OCI-LY7 (cell line): ENCODE data around the gene SLC39A2. TPM values are rescaled to one million over a fixed set of nuclear protein-coding genes. Genes with fewer than 3 reads are reported as not detected.

ENCODE experiments used
- BruUV-seq: library from RNA; stranded (reverse); fragments of 400-500 nt; replicated peaks from 2 replicates; lab custom pipeline; 2021; lab: Mats Ljungman, UMichigan
- CTCF ChIA-PET: fragments of 300-600 bp; sonication (Branson Sonifier 250); formaldehyde crosslinking; loops from one replicate; lab custom pipeline; 2022; ENCODE audit warnings: antibody characterized with exemption; ENCODE audit not compliant: unreplicated experiment; lab: Charles Lee
- POLR2A ChIA-PET: fragments of 300-600 bp; sonication (Branson Sonifier 250); formaldehyde crosslinking; loops from one replicate; lab custom pipeline; 2022; ENCODE audit warnings: antibody characterized with exemption; lab: Charles Lee
- DNase-seq: peaks from one replicate; pipeline ENCODE4 v3.0.0-alpha.2; 2015; ENCODE audit warnings: low spot score
- H2AFZ ChIP-seq: fragments of 200-600 bp; sonication (generic), shearing (Covaris generic); 2 replicates; pipeline ENCODE4 v1.6.1; 2014; ENCODE audit warnings: mild to moderate bottlenecking, antibody characterized with exemption, low read length, moderate library complexity
- H3K27ac ChIP-seq: fragments of 200-600 bp; sonication (generic); 2 replicates; pipeline ENCODE4 v1.5.1; 2014; ENCODE audit warnings: mixed run types, low read depth, mild to moderate bottlenecking, moderate library complexity, low read length, inconsistent platforms; ENCODE audit not compliant: poor library complexity, severe bottlenecking
- H3K36me3 ChIP-seq: fragments of 200-600 bp; sonication (generic); 2 replicates; pipeline ENCODE4 v1.6.1; 2014; ENCODE audit warnings: mild to moderate bottlenecking, antibody characterized with exemption, low read length, moderate library complexity, mixed read lengths; ENCODE audit not compliant: insufficient read depth
- H3K4me1 ChIP-seq: fragments of 200-600 bp; sonication (generic); 2 replicates; pipeline ENCODE4 v1.5.1; 2014; ENCODE audit warnings: mild to moderate bottlenecking, low read length; ENCODE audit not compliant: insufficient read depth, poor library complexity, severe bottlenecking
- H3K4me2 ChIP-seq: fragments of 200-600 bp; sonication (generic); 2 replicates; pipeline ENCODE4 v1.6.1; 2014; ENCODE audit warnings: mild to moderate bottlenecking, low read length
- H3K4me3 ChIP-seq: fragments of 200-600 bp; sonication (generic); 2 replicates; pipeline ENCODE4 v1.5.1; 2014; ENCODE audit warnings: mild to moderate bottlenecking, low read depth, low read length; ENCODE audit not compliant: poor library complexity, severe bottlenecking
- H3K79me2 ChIP-seq: fragments of 200-600 bp; sonication (generic); 2 replicates; pipeline ENCODE4 v1.6.1; 2016; ENCODE audit warnings: low read depth, mild to moderate bottlenecking, low read length, moderate library complexity, mixed read lengths; ENCODE audit not compliant: insufficient read depth
- H3K9me2 ChIP-seq: fragments of 200-600 bp; sonication (generic); 2 replicates; pipeline ENCODE4 v1.6.1; 2016; ENCODE audit warnings: mild to moderate bottlenecking, low read length, mixed read lengths; ENCODE audit not compliant: insufficient read depth
- H3K9me3 ChIP-seq: fragments of 200-600 bp; sonication (generic); 2 replicates; pipeline ENCODE4 v1.6.1; 2014; ENCODE audit warnings: mild to moderate bottlenecking, mixed run types, low read length, mixed read lengths
- H4K20me1 ChIP-seq: fragments of 200-600 bp; sonication (generic); 2 replicates; pipeline ENCODE4 v1.6.1; 2014; ENCODE audit warnings: mild to moderate bottlenecking, antibody characterized with exemption, low read length, moderate library complexity, mixed read lengths; ENCODE audit not compliant: insufficient read depth
- CTCF ChIP-seq: fragments of 200-600 bp; sonication (generic); conservative IDR thresholded peaks from 2 replicates; pipeline ENCODE4 v1.5.1; 2014; ENCODE audit warnings: mild to moderate bottlenecking, antibody characterized with exemption, low read length, moderate library complexity, mixed read lengths
- EZH2phosphoT487 ChIP-seq: fragments of 200-600 bp; sonication (generic); IDR thresholded peaks from 2 replicates; pipeline ENCODE4 v1.6.1; 2018; ENCODE audit warnings: low read depth, borderline replicate concordance, mild to moderate bottlenecking, mixed run types, antibody characterized with exemption, low read length, moderate library complexity, mixed read lengths
- intact Hi-C: fragments of 100-400 bp; cut with micrococcal nuclease; formaldehyde crosslinking; loops from one replicate; pipeline ENCODE4 v1.10.0; 2022; ENCODE audit not compliant: unreplicated experiment
- total RNA-seq, 2 experiments: library from RNA; depleted of rRNA in 1 of 2; stranded (reverse); fragments of >200 nt in 1 of 2; shearing (Covaris generic) in 1 of 2; gene quantifications; 2 replicates each; pipeline ENCODE4 v1.2.3, GENCODE V29; 2014 to 2022

The SLC39A2 gene
- total RNA-seq, 2 experiments from 2014 or later: 0.23 to 0.28 TPM

DNA sequence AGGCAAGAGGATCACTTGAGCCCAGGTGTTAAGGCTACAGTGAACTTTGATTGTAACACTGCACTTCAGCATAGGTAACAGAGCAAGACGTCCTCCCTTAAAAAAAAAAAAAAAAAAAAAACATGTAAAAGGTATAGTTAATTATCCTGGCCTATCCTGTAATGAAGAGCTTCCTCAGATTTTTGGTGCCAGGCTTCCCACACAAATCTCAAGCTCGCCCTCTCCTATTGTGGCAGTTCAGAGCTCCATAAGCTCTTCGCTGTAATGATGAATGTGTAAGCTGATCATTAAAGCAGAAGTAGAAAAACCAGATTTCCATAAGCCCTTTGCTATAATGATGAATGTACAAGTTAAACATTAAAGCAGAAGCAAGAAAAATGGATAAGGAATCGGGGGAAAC lies 2.0 kb upstream of the SLC39A2 start:
- H2AFZ ChIP-seq: no peak overlapping the region
- POLR2A ChIA-PET: interaction anchor here (0.6 to 2.2 kb wide), 5 partner anchors 8 to 25 kb away, joined by 3 to 5 read pairs (median 4); no protein-coding TSS in a partner anchor
- no peaks in the 10 kb centered on the region for H3K9me3 ChIP-seq
- H3K4me2 ChIP-seq: no peak overlapping the region
- BruUV-seq: no TSS peak
- H3K79me2 ChIP-seq: peaks cover 5% of the 10 kb centered on the region; the same call in 1 of the 2 replicates
- peaks cover 56% of the 10 kb centered on the region for H3K36me3 ChIP-seq
- CTCF ChIA-PET: no interaction called here
- intact Hi-C loops: no loop called here
- no peak for TF ChIP-seq CTCF
- no peak for TF ChIP-seq EZH2phosphoT487
- no peak overlapping the region for H3K27ac ChIP-seq
- DNase-seq: no peak
- no peak overlapping the region for H3K4me3 ChIP-seq
- no peaks in the 10 kb centered on the region for H4K20me1 ChIP-seq
- peaks cover under 1% of the 10 kb centered on the region for H3K4me1 ChIP-seq
- H3K9me2 ChIP-seq: no peaks in the 10 kb centered on the region

GRCh38 chr14:20997564-20997963 lies 1.5 kb upstream of the SLC39A2 start:
- BruUV-seq: no TSS peak

More at GRCh38 chr14:20997564-20997963, 1.5 kb upstream of the SLC39A2 start:
- CTCF ChIA-PET: no interaction called here
- intact Hi-C loops: no loop called here
- H2AFZ ChIP-seq: no peak overlapping the region
- POLR2A ChIA-PET: interaction anchor here (0.6 to 2.2 kb wide), 5 partner anchors 9 to 25 kb away, joined by 3 to 5 read pairs (median 4); no protein-coding TSS in a partner anchor
- H3K4me1 ChIP-seq: no peaks in the 10 kb centered on the region
- H3K9me2 ChIP-seq: no peaks in the 10 kb centered on the region
- no peaks in the 10 kb centered on the region for H3K9me3 ChIP-seq
- no peak overlapping the region for H3K27ac ChIP-seq
- H3K4me2 ChIP-seq: no peak overlapping the region
- TF ChIP-seq CTCF (no peak), EZH2phosphoT487 (no peak)
- H3K36me3 ChIP-seq: peaks cover 52% of the 10 kb centered on the region
- DNase-seq: no peak
- no peaks in the 10 kb centered on the region for H4K20me1 ChIP-seq
- peaks cover under 1% of the 10 kb centered on the region; the same call in 1 of the 2 replicates for H3K79me2 ChIP-seq
- no peak overlapping the region for H3K4me3 ChIP-seq
